HS-27A (cell line): ENCODE results near the gene ITIH1.
"Not testable (repeated sequence)": the region's sequence is repeated elsewhere in the genome, so short reads cannot be mapped to it uniquely, and the experiment has no call there.

Experiments used
- DNase-seq: peaks from one replicate; pipeline ENCODE4 v3.0.0-alpha.2; 2012; ENCODE audit warnings: low read depth, missing footprints

Gene ITIH1

GRCh38 chr3:52777127-52777958, at the start of gene ITIH1:
Gene ITIH1 (plus strand): TSS chr3:52777599. CDS start chr3:52777616, 17 bp downstream.
- no peak for DNase-seq

GRCh38 chr3:52728753-52729152, 48.6 kb upstream of the ITIH1 start:
- not testable (repeated sequence) for DNase-seq

GRCh38 chr3:52730681-52731080, 46.7 kb upstream of the ITIH1 start:
- no peak for DNase-seq

GRCh38 chr3:52731590-52731989, 45.8 kb upstream of the ITIH1 start:
- DNase-seq: no peak

- DNase-seq: no peak
These were observed 44.0 kb upstream of the ITIH1 start for GRCh38 chr3:52733256-52733891.

GRCh38 chr3:52739730-52740129, 37.7 kb upstream of the ITIH1 start:
- no peak for DNase-seq

- DNase-seq: peak; percentile 15
These were observed 34.9 kb upstream of the ITIH1 start for GRCh38 chr3:52742418-52743041.

GRCh38 chr3:52743152-52743551, 34.2 kb upstream of the ITIH1 start:
- no peak for DNase-seq

- no peak for DNase-seq
These were observed 33.7 kb upstream of the ITIH1 start for GRCh38 chr3:52743721-52744120.

GRCh38 chr3:52752045-52752660, 25.2 kb upstream of the ITIH1 start:
- no peak for DNase-seq

- DNase-seq: no peak
These were observed 23.0 kb upstream of the ITIH1 start for GRCh38 chr3:52754373-52754772.

- DNase-seq: no peak
These were observed 21.3 kb upstream of the ITIH1 start for GRCh38 chr3:52756141-52756540.

- DNase-seq: no peak
These were observed 13.9 kb upstream of the ITIH1 start for GRCh38 chr3:52763466-52763865.

GRCh38 chr3:52769786-52770455, 7.5 kb upstream of the ITIH1 start:
- no peak for DNase-seq

GRCh38 chr3:52770496-52771333, 6.7 kb upstream of the ITIH1 start, which contains the start of gene NEK4:
Gene NEK4 (minus strand): TSS chr3:52770940. CDS start chr3:52770746, 194 bp downstream.
- peak; percentile 76 for DNase-seq

- DNase-seq: no peak
These were observed 6.1 kb upstream of the ITIH1 start for GRCh38 chr3:52771334-52771681.

- DNase-seq: no peak
These were observed 5.7 kb upstream of the ITIH1 start for GRCh38 chr3:52771702-52772101.

GRCh38 chr3:52773361-52774065, 3.9 kb upstream of the ITIH1 start:
- DNase-seq: no peak

- no peak for DNase-seq
These were observed 3.2 kb upstream of the ITIH1 start for GRCh38 chr3:52774066-52774713.
